ENCODE data around the gene VPS45. TPM values are rescaled to one million over a fixed set of nuclear protein-coding genes. Genes with fewer than 3 reads are reported as not detected.

Gene VPS45
- total and polyA plus RNA-seq, 2 of the 4 experiments (the other 2 are of a cell fraction) = 32.4 to 33.3 TPM

GRCh38 chr1:150080784-150081183 lies 13.2 kb downstream of the VPS45 start:
- ChIA-PET POLR2A (ENCODE audit: unreplicated experiment) (no interaction called here), CTCF (interaction anchor here (0.8 to 0.9 kb wide), 2 partner anchors 85 to 91 kb away, joined by 3 read pairs; no protein-coding TSS in a partner anchor)
- BruUV-seq (replicated peaks) = no TSS peak
- no peak overlapping the region for H3K4me3 ChIP-seq (ENCODE audit: insufficient read depth, low read depth, low read length)
- TF ChIP-seq BHLHE40 (IDR thresholded peaks at IDR 0.05; ENCODE audit: low read depth, low read length) = no peak
- TF ChIP-seq SMC3 (IDR thresholded peaks at IDR 0.05; ENCODE audit: low read depth, low read length) = no peak
- TF ChIP-seq RFX5 (IDR thresholded peaks at IDR 0.05; ENCODE audit: low read depth, low read length) = no peak
- TF ChIP-seq CTCF (conservative IDR thresholded peaks at IDR 0.05; ENCODE audit: low read depth, low read length) = no peak
- H4K91ac ChIP-seq (ENCODE audit: insufficient read depth, low read depth, low read length) = no peak overlapping the region
- H3K9me3 ChIP-seq (ENCODE audit: control insufficient read depth, insufficient read depth, low read length) = no peaks in the 10 kb centered on the region
- H4K5ac ChIP-seq (ENCODE audit: low read depth, low read length) = no peak overlapping the region
- in situ Hi-C loops (cut with MboI; ENCODE audit: low sequenced_read_pairs) (no loop called here), dilution Hi-C loops (cut with HindIII; ENCODE audit: low sequenced_read_pairs, unreplicated experiment) (no loop called here), intact Hi-C loops (cut with micrococcal nuclease) (no loop called here)
- no peak overlapping the region for H3K4me2 ChIP-seq (ENCODE audit: low read depth, low read length)
- no peak overlapping the region for H3K14ac ChIP-seq (replicated peaks; ENCODE audit: low read depth, low read length)
- H3K27me3 ChIP-seq (ENCODE audit: control insufficient read depth, insufficient read depth, low read length) = no peaks in the 10 kb centered on the region
- H2BK120ac ChIP-seq (ENCODE audit: low read depth, low read length) = no peak overlapping the region
- no peak overlapping the region for H2AK9ac ChIP-seq (replicated peaks; ENCODE audit: low read depth, low read length, poor library complexity)
- no peak overlapping the region for H3K18ac ChIP-seq (ENCODE audit: low read depth, low read length)
- no peak overlapping the region for H2AK5ac ChIP-seq (ENCODE audit: low read depth, low read length)
- no peak overlapping the region for H2BK15ac ChIP-seq (ENCODE audit: low read depth, low read length)
- H3K4me1 ChIP-seq (ENCODE audit: control insufficient read depth, insufficient read depth, low read length) = no peaks in the 10 kb centered on the region
- no peak overlapping the region for H3K27ac ChIP-seq (ENCODE audit: insufficient read depth, low read length)
- DNase-seq (no peak), ATAC-seq (ENCODE audit: low read depth) (no peak)
- no peak overlapping the region for H2AFZ ChIP-seq (replicated peaks; ENCODE audit: low read length, poor library complexity)
- peaks cover 10% of the 10 kb centered on the region for H3K36me3 ChIP-seq (ENCODE audit: control insufficient read depth, insufficient read depth, low read length)
- no peak overlapping the region for H3K9ac ChIP-seq (ENCODE audit: low read depth, low read length)
- H3K79me1 ChIP-seq (ENCODE audit: low read depth in 1 of 2, low read length in 2 of 2) = peaks cover 0 to 3% of the 10 kb centered on the region in 2 experiments; a peak in 2 of 4 replicates
- no peak overlapping the region for H3K56ac ChIP-seq (ENCODE audit: extremely low read depth, insufficient read depth, low read length)
- H2BK5ac ChIP-seq (ENCODE audit: low read depth, low read length, poor library complexity, severe bottlenecking) = no peak overlapping the region
- no peak overlapping the region for H3K4ac ChIP-seq (ENCODE audit: low read depth, low read length)
- no peak overlapping the region for H4K8ac ChIP-seq (ENCODE audit: low read depth in 2 of 2, low read length in 2 of 2)
- no peaks in the 10 kb centered on the region for H3K9me1 ChIP-seq (ENCODE audit: insufficient read depth, low read length)
- no peak overlapping the region for H3K23ac ChIP-seq (ENCODE audit: low read depth, low read length)
- H4K20me1 ChIP-seq (ENCODE audit: insufficient read depth, low read length) = no peaks in the 10 kb centered on the region
- H2BK20ac ChIP-seq (ENCODE audit: low read depth, low read length) = no peak overlapping the region
